GM23338 (cell line): ENCODE measurements around the gene GADD45GIP1. TPM values are rescaled to one million over a fixed set of nuclear protein-coding genes. Genes with fewer than 3 reads are reported as not detected.
A peak's percentile ranks its signal among the peaks of the same experiment; 100 is the strongest.

Experiments used
- ATAC-seq: fragments of 200-7000 bp; cut with Tn5 transposase; 3 replicates; pipeline ENCODE4 v1.9.1; 2020
- DNase-seq: peaks from one replicate; pipeline ENCODE4 v3.0.0-alpha.2; 2015; ENCODE audit warnings: low spot score
- H2AFZ ChIP-seq: fragments of 200-600 bp; sonication (generic); 2 replicates; pipeline ENCODE4 v1.8.0; 2016; ENCODE audit warnings: antibody characterized with exemption, mild to moderate bottlenecking, moderate library complexity
- H3F3A ChIP-seq: fragments of 200-600 bp; sonication (generic); replicated peaks from 2 replicates; pipeline ENCODE4 v1.8.0; 2017; ENCODE audit warnings: antibody characterized with exemption, mixed run types, low read depth
- H3K27ac ChIP-seq: fragments of 200-600 bp; sonication (generic); 2 replicates; pipeline ENCODE4 v1.6.1; 2016; ENCODE audit warnings: low read depth
- H3K27me3 ChIP-seq: fragments of 200-600 bp; sonication (generic); 2 replicates; pipeline ENCODE4 v1.8.0; 2016; ENCODE audit warnings: mild to moderate bottlenecking, mixed run types, moderate library complexity; ENCODE audit not compliant: insufficient read depth
- H3K36me3 ChIP-seq: fragments of 200-600 bp; sonication (generic); 2 replicates; pipeline ENCODE4 v1.8.0; 2016; ENCODE audit warnings: mild to moderate bottlenecking; ENCODE audit not compliant: insufficient read depth
- H3K4me1 ChIP-seq: fragments of 200-600 bp; sonication (generic); 2 replicates; pipeline ENCODE4 v1.8.0; 2016; ENCODE audit warnings: mild to moderate bottlenecking, moderate library complexity; ENCODE audit not compliant: insufficient read depth
- H3K4me2 ChIP-seq: fragments of 200-600 bp; sonication (generic); 2 replicates; pipeline ENCODE4 v1.7.1; 2017; ENCODE audit warnings: mixed run types
- H3K4me3 ChIP-seq: fragments of 200-600 bp; sonication (generic); 2 replicates; pipeline ENCODE4 v1.6.1; 2016; ENCODE audit warnings: mixed run types
- H3K79me2 ChIP-seq: fragments of 200-600 bp; sonication (generic); replicated peaks from 2 replicates; pipeline ENCODE4 v1.8.0; 2017; ENCODE audit warnings: mild to moderate bottlenecking; ENCODE audit not compliant: insufficient read depth
- H3K9me2 ChIP-seq: fragments of 200-600 bp; sonication (generic); 2 replicates; pipeline ENCODE4 v1.8.0; 2017; ENCODE audit not compliant: insufficient read depth
- H4K20me1 ChIP-seq: fragments of 200-600 bp; sonication (generic); replicated peaks from 2 replicates; pipeline ENCODE4 v1.8.0; 2017; ENCODE audit warnings: mild to moderate bottlenecking; ENCODE audit not compliant: insufficient read depth
- H3K27ac Mint-ChIP-seq: 2 replicates; pipeline ENCODE4 v1.8.0; 2020; ENCODE audit warnings: inconsistent platforms, mild to moderate bottlenecking, moderate library complexity, mixed read lengths
- H3K27me3 Mint-ChIP-seq: 3 replicates; pipeline ENCODE4 v1.8.0; 2022; ENCODE audit warnings: low read depth, mild to moderate bottlenecking, moderate library complexity, mixed read lengths, inconsistent platforms; ENCODE audit not compliant: insufficient read depth, poor library complexity
- H3K36me3 Mint-ChIP-seq: 3 replicates; pipeline ENCODE4 v1.8.0; 2021; ENCODE audit warnings: low read depth, mild to moderate bottlenecking, inconsistent platforms, moderate library complexity, mixed read lengths
- H3K4me1 Mint-ChIP-seq: 3 replicates; pipeline ENCODE4 v1.8.0; 2020; ENCODE audit warnings: mild to moderate bottlenecking, inconsistent platforms, mixed read lengths
- H3K4me3 Mint-ChIP-seq: 3 replicates; pipeline ENCODE4 v1.8.0; 2021; ENCODE audit warnings: moderate library complexity, mild to moderate bottlenecking, inconsistent platforms, mixed read lengths
- H3K9me3 Mint-ChIP-seq: 3 replicates; pipeline ENCODE4 v1.8.0; 2020; ENCODE audit warnings: moderate library complexity, mild to moderate bottlenecking, inconsistent platforms, mixed read lengths
- CREB1 ChIP-seq: fragments of 250-450 bp; sonication (Bioruptor Pico); IDR thresholded peaks from 2 replicates; pipeline ENCODE4 v1.5.0; 2020; ENCODE audit warnings: low read depth, mild to moderate bottlenecking, moderate library complexity
- EZH2 ChIP-seq: fragments of 200-600 bp; sonication (generic); IDR thresholded peaks from one replicate; pipeline ENCODE4 v1.8.0; 2017; ENCODE audit warnings: antibody characterized with exemption, mild to moderate bottlenecking, low read depth; ENCODE audit not compliant: unreplicated experiment
- JUNB ChIP-seq: IDR thresholded peaks from one replicate; pipeline ENCODE4 v1.6.1; 2016; ENCODE audit warnings: antibody characterized with exemption; ENCODE audit not compliant: unreplicated experiment
- NANOG ChIP-seq: IDR thresholded peaks from 2 replicates; pipeline ENCODE4 v1.6.1; 2016; ENCODE audit warnings: antibody characterized with exemption, borderline replicate concordance
- POLR2AphosphoS5 ChIP-seq: IDR thresholded peaks from 2 replicates; pipeline ENCODE4 v1.6.1; 2016; ENCODE audit warnings: antibody characterized with exemption, low read depth
- STAT1 ChIP-seq: IDR thresholded peaks from one replicate; pipeline ENCODE4 v1.6.1; 2016; ENCODE audit warnings: antibody characterized with exemption; ENCODE audit not compliant: unreplicated experiment
- ZNF114 ChIP-seq: fragments of 250-450 bp; sonication (Bioruptor Pico); IDR thresholded peaks from 2 replicates; pipeline ENCODE4 v1.5.0; 2020; ENCODE audit warnings: mild to moderate bottlenecking, moderate library complexity
- polyA plus RNA-seq: library from polyadenylated mRNA; unstranded; fragments of >200 nt; fragmentation: Nextera tagmentation; extraction: Ambion mirVana; gene quantifications from 2 replicates; pipeline ENCODE4 v1.2.1, GENCODE V29; 2016
- total RNA-seq: library from RNA; depleted of rRNA; stranded (reverse); fragments of >200 nt; shearing (Covaris generic); gene quantifications from 2 replicates; pipeline ENCODE4 v1.2.3, GENCODE V29; 2014
- TF ChIP-seq, protein P1 (sequence below): IDR thresholded peaks from one replicate; pipeline ENCODE4 v1.6.1; 2018; ENCODE audit warnings: antibody characterized with exemption; ENCODE audit not compliant: unreplicated experiment

Gene GADD45GIP1
- total and polyA plus RNA-seq, 2 experiments from 2014 or later = 63.9 to 255 TPM

GRCh38 chr19:12983091-12983490 is 26.1 kb upstream of the GADD45GIP1 start:
- peak overlapping the region; percentile 91 for H2AFZ ChIP-seq
- H3K4me2 ChIP-seq = peak overlapping the region; percentile 71
- peaks cover 39% of the 10 kb centered on the region for H3K27me3 ChIP-seq

GRCh38 chr19:12982648-12983047 is 25.6 kb upstream of the GADD45GIP1 start:
- H3K36me3 ChIP-seq = no peaks in the 10 kb centered on the region
- H3K27ac Mint-ChIP-seq = no peak overlapping the region
- no peak overlapping the region for H3K27ac ChIP-seq
- no peaks in the 10 kb centered on the region for H3K79me2 ChIP-seq
- no peak overlapping the region for H3K4me3 Mint-ChIP-seq
- H3K4me3 ChIP-seq = peak overlapping the region; percentile 56; the same call in 1 of the 2 replicates
- ATAC-seq (no peak), DNase-seq (no peak)
- H2AFZ ChIP-seq = peak overlapping the region; percentile 91; the same call in 1 of the 2 replicates
- no peaks in the 10 kb centered on the region for H4K20me1 ChIP-seq
- no peaks in the 10 kb centered on the region for H3K9me2 ChIP-seq
- peaks cover 13% of the 10 kb centered on the region; the same call in 1 of the 2 replicates for H3F3A ChIP-seq
- peaks cover 9% of the 10 kb centered on the region for H3K4me1 Mint-ChIP-seq
- H3K27me3 ChIP-seq = peaks cover 39% of the 10 kb centered on the region
- peaks cover 26% of the 10 kb centered on the region for H3K27me3 Mint-ChIP-seq
- no peaks in the 10 kb centered on the region for H3K36me3 Mint-ChIP-seq
- H3K9me3 Mint-ChIP-seq = no peaks in the 10 kb centered on the region
- peak overlapping the region; percentile 71; the same call in 1 of the 2 replicates for H3K4me2 ChIP-seq
- H3K4me1 ChIP-seq = no peaks in the 10 kb centered on the region; the same call in 1 of the 2 replicates
- no peak for TF ChIP-seq NANOG
- TF ChIP-seq, protein P1, sequence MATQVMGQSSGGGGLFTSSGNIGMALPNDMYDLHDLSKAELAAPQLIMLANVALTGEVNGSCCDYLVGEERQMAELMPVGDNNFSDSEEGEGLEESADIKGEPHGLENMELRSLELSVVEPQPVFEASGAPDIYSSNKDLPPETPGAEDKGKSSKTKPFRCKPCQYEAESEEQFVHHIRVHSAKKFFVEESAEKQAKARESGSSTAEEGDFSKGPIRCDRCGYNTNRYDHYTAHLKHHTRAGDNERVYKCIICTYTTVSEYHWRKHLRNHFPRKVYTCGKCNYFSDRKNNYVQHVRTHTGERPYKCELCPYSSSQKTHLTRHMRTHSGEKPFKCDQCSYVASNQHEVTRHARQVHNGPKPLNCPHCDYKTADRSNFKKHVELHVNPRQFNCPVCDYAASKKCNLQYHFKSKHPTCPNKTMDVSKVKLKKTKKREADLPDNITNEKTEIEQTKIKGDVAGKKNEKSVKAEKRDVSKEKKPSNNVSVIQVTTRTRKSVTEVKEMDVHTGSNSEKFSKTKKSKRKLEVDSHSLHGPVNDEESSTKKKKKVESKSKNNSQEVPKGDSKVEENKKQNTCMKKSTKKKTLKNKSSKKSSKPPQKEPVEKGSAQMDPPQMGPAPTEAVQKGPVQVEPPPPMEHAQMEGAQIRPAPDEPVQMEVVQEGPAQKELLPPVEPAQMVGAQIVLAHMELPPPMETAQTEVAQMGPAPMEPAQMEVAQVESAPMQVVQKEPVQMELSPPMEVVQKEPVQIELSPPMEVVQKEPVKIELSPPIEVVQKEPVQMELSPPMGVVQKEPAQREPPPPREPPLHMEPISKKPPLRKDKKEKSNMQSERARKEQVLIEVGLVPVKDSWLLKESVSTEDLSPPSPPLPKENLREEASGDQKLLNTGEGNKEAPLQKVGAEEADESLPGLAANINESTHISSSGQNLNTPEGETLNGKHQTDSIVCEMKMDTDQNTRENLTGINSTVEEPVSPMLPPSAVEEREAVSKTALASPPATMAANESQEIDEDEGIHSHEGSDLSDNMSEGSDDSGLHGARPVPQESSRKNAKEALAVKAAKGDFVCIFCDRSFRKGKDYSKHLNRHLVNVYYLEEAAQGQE = no peak
- TF ChIP-seq EZH2 = no peak
- no peak for TF ChIP-seq STAT1
- no peak for TF ChIP-seq JUNB

More at GRCh38 chr19:12983091-12983490, 26.1 kb upstream of the GADD45GIP1 start:
- TF ChIP-seq EZH2 (no peak), POLR2AphosphoS5 (no peak), STAT1 (no peak), JUNB (no peak), ZNF114 (CRISPR knock-in tag) (no peak), CREB1 (CRISPR knock-in tag) (no peak)
- TF ChIP-seq, protein P1 = no peak
- Histone ChIP-seq H3K27ac (no peak overlapping the region), H3K4me3 (peak overlapping the region; percentile 56), H3K36me3 (no peaks in the 10 kb centered on the region), H3F3A (peaks cover 13% of the 10 kb centered on the region; the same call in 1 of the 2 replicates), H3K9me2 (no peaks in the 10 kb centered on the region), H3K4me1 (no peaks in the 10 kb centered on the region; the same call in 1 of the 2 replicates), H4K20me1 (no peaks in the 10 kb centered on the region), H3K79me2 (no peaks in the 10 kb centered on the region)
- no peaks in the 10 kb centered on the region for H3K9me3 Mint-ChIP-seq
- ATAC-seq (no peak), DNase-seq (no peak)
- H3K27me3 Mint-ChIP-seq = peaks cover 22% of the 10 kb centered on the region
- H3K4me1 Mint-ChIP-seq = peaks cover 9% of the 10 kb centered on the region
- H3K36me3 Mint-ChIP-seq = no peaks in the 10 kb centered on the region
- no peak overlapping the region for H3K4me3 Mint-ChIP-seq
- H3K27ac Mint-ChIP-seq = no peak overlapping the region
